HEK293 (cell line): ENCODE data around the gene CBFB.

Experiments
- BCL11B ChIP-seq: fragments of 450-650 bp; formaldehyde crosslinking; IDR thresholded peaks from 2 replicates; pipeline ENCODE4 v1.5.1; 2016; ENCODE audit warnings: low read depth, missing biosample characterization, missing genetic modification characterization
- MYNN ChIP-seq: fragments of 450-650 bp; formaldehyde crosslinking; IDR thresholded peaks from 2 replicates; pipeline ENCODE4 v1.5.1; 2016; ENCODE audit warnings: missing biosample characterization, missing genetic modification characterization, borderline replicate concordance
- SCRT1 ChIP-seq: fragments of 450-650 bp; formaldehyde crosslinking; IDR thresholded peaks from 2 replicates; pipeline ENCODE4 v1.5.1; 2016; ENCODE audit warnings: missing biosample characterization, missing genetic modification characterization, borderline replicate concordance
- YY2 ChIP-seq: fragments of 450-650 bp; formaldehyde crosslinking; IDR thresholded peaks from 2 replicates; pipeline ENCODE4 v1.5.1; 2016; ENCODE audit warnings: missing biosample characterization, missing genetic modification characterization
- ZFP41 ChIP-seq: fragments of 450-650 bp; formaldehyde crosslinking; IDR thresholded peaks from 2 replicates; pipeline ENCODE4 v1.5.1; 2016; ENCODE audit warnings: missing biosample characterization, missing genetic modification characterization, borderline replicate concordance
- ZNF19 ChIP-seq: fragments of 450-650 bp; formaldehyde crosslinking; IDR thresholded peaks from 2 replicates; pipeline ENCODE4; 2016; ENCODE audit warnings: missing biosample characterization, missing genetic modification characterization, low read depth
- ZNF416 ChIP-seq: fragments of 450-650 bp; formaldehyde crosslinking; IDR thresholded peaks from 2 replicates; pipeline ENCODE4 v1.5.1; 2016; ENCODE audit warnings: missing biosample characterization, missing genetic modification characterization
- ZNF626 ChIP-seq: fragments of 450-650 bp; sonication (Bioruptor Pico); formaldehyde crosslinking; IDR thresholded peaks from 2 replicates; pipeline ENCODE4 v1.5.1; 2018; ENCODE audit warnings: missing biosample characterization, missing genetic modification characterization, inconsistent platforms
- ZNF777 ChIP-seq: fragments of 450-650 bp; formaldehyde crosslinking; IDR thresholded peaks from 2 replicates; pipeline ENCODE4 v1.5.1; 2017; ENCODE audit warnings: missing biosample characterization, missing genetic modification characterization, borderline replicate concordance
- TF ChIP-seq, protein P1 (sequence below): fragments of 450-650 bp; formaldehyde crosslinking; IDR thresholded peaks from 2 replicates; pipeline ENCODE4 v1.5.1; 2016; ENCODE audit warnings: missing biosample characterization, missing genetic modification characterization
- TF ChIP-seq, protein P2 (sequence below): fragments of 450-650 bp; formaldehyde crosslinking; IDR thresholded peaks from 2 replicates; pipeline ENCODE4 v1.5.1; 2016; ENCODE audit warnings: missing biosample characterization, missing genetic modification characterization
- TF ChIP-seq, protein P3 (sequence below): fragments of 450-650 bp; formaldehyde crosslinking; IDR thresholded peaks from 2 replicates; pipeline ENCODE4 v1.5.1; 2016; ENCODE audit warnings: missing biosample characterization, missing genetic modification characterization, low read depth
- TF ChIP-seq, protein P4 (sequence below): fragments of 450-650 bp; formaldehyde crosslinking; IDR thresholded peaks from 2 replicates; pipeline ENCODE4 v1.5.1; 2016; ENCODE audit warnings: missing biosample characterization, missing genetic modification characterization
- TF ChIP-seq, protein P5 (sequence below): fragments of 450-650 bp; formaldehyde crosslinking; IDR thresholded peaks from 2 replicates; pipeline ENCODE4 v1.5.1; 2016; ENCODE audit warnings: missing biosample characterization, missing genetic modification characterization, low read depth

DNA sequence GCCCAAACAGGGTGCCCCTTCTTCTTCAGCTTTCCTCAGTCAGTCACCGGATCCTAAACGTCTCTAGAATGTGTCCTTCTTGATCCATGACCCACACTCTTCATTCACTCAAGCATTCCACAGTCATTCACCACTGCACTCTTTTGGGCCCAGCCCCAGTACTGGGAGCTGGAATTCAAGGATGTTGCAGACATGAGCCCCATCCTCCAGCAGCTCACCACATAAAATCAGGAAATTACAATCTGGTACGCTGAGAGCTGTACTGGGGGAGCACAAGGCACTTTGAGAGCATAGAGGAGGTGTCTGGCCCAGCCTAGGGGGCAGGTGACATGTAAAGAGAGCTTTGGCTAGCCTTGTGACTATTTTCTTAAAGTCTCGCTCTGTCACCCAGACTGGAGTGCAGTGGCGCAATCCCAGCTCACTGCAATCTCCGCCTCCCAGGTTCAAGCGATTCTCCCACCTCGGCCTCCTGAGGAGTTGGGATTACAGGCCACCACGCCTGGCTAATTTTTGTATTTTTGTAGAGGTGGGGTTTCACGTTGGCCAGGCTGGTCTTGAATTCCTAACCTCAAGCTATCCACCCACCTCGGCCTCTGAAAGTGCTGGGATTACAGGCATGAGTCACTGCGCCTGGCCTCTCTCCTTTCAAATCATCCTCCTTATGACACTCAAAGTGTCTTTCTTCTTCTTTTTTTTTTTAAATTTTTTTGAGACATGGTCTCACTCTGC is 21.9 kb upstream of the CBFB start:
- TF ChIP-seq, protein P1, sequence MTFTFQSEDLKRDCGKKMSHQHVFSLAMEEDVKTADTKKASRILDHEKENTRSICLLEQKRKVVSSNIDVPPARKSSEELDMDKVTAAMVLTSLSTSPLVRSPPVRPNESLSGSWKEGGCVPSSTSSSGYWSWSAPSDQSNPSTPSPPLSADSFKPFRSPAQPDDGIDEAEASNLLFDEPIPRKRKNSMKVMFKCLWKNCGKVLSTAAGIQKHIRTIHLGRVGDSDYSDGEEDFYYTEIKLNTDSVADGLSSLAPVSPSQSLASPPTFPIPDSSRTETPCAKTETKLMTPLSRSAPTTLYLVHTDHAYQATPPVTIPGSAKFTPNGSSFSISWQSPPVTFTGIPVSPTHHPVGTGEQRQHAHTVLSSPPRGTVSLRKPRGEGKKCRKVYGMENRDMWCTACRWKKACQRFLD: no peak
- no peak for TF ChIP-seq BCL11B (tag by site-specific recombination)
- no peak for TF ChIP-seq ZNF416 (tag by site-specific recombination)
- TF ChIP-seq, protein P2, sequence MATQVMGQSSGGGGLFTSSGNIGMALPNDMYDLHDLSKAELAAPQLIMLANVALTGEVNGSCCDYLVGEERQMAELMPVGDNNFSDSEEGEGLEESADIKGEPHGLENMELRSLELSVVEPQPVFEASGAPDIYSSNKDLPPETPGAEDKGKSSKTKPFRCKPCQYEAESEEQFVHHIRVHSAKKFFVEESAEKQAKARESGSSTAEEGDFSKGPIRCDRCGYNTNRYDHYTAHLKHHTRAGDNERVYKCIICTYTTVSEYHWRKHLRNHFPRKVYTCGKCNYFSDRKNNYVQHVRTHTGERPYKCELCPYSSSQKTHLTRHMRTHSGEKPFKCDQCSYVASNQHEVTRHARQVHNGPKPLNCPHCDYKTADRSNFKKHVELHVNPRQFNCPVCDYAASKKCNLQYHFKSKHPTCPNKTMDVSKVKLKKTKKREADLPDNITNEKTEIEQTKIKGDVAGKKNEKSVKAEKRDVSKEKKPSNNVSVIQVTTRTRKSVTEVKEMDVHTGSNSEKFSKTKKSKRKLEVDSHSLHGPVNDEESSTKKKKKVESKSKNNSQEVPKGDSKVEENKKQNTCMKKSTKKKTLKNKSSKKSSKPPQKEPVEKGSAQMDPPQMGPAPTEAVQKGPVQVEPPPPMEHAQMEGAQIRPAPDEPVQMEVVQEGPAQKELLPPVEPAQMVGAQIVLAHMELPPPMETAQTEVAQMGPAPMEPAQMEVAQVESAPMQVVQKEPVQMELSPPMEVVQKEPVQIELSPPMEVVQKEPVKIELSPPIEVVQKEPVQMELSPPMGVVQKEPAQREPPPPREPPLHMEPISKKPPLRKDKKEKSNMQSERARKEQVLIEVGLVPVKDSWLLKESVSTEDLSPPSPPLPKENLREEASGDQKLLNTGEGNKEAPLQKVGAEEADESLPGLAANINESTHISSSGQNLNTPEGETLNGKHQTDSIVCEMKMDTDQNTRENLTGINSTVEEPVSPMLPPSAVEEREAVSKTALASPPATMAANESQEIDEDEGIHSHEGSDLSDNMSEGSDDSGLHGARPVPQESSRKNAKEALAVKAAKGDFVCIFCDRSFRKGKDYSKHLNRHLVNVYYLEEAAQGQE (tag by site-specific recombination): no peak
- TF ChIP-seq, protein P3, sequence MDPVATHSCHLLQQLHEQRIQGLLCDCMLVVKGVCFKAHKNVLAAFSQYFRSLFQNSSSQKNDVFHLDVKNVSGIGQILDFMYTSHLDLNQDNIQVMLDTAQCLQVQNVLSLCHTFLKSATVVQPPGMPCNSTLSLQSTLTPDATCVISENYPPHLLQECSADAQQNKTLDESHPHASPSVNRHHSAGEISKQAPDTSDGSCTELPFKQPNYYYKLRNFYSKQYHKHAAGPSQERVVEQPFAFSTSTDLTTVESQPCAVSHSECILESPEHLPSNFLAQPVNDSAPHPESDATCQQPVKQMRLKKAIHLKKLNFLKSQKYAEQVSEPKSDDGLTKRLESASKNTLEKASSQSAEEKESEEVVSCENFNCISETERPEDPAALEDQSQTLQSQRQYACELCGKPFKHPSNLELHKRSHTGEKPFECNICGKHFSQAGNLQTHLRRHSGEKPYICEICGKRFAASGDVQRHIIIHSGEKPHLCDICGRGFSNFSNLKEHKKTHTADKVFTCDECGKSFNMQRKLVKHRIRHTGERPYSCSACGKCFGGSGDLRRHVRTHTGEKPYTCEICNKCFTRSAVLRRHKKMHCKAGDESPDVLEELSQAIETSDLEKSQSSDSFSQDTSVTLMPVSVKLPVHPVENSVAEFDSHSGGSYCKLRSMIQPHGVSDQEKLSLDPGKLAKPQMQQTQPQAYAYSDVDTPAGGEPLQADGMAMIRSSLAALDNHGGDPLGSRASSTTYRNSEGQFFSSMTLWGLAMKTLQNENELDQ (tag by site-specific recombination): no peak
- TF ChIP-seq, protein P4, sequence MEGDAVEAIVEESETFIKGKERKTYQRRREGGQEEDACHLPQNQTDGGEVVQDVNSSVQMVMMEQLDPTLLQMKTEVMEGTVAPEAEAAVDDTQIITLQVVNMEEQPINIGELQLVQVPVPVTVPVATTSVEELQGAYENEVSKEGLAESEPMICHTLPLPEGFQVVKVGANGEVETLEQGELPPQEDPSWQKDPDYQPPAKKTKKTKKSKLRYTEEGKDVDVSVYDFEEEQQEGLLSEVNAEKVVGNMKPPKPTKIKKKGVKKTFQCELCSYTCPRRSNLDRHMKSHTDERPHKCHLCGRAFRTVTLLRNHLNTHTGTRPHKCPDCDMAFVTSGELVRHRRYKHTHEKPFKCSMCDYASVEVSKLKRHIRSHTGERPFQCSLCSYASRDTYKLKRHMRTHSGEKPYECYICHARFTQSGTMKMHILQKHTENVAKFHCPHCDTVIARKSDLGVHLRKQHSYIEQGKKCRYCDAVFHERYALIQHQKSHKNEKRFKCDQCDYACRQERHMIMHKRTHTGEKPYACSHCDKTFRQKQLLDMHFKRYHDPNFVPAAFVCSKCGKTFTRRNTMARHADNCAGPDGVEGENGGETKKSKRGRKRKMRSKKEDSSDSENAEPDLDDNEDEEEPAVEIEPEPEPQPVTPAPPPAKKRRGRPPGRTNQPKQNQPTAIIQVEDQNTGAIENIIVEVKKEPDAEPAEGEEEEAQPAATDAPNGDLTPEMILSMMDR: no peak
- no peak for TF ChIP-seq ZNF777
- no peak for TF ChIP-seq ZNF626 (tag by site-specific recombination)
- TF ChIP-seq, protein P5, sequence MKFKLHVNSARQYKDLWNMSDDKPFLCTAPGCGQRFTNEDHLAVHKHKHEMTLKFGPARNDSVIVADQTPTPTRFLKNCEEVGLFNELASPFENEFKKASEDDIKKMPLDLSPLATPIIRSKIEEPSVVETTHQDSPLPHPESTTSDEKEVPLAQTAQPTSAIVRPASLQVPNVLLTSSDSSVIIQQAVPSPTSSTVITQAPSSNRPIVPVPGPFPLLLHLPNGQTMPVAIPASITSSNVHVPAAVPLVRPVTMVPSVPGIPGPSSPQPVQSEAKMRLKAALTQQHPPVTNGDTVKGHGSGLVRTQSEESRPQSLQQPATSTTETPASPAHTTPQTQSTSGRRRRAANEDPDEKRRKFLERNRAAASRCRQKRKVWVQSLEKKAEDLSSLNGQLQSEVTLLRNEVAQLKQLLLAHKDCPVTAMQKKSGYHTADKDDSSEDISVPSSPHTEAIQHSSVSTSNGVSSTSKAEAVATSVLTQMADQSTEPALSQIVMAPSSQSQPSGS (tag by site-specific recombination): no peak
- TF ChIP-seq YY2: no peak
- TF ChIP-seq ZNF19 (tag by site-specific recombination): no peak
- TF ChIP-seq ZFP41: no peak
- TF ChIP-seq MYNN (tag by site-specific recombination): no peak
- TF ChIP-seq SCRT1 (tag by site-specific recombination): no peak
